Measurements from ENCODE around the gene ELMO1. TPM values are rescaled to one million over a fixed set of nuclear protein-coding genes. Genes with fewer than 3 reads are reported as not detected.

ELMO1 gene
- total RNA-seq, 1 experiment from 2014 or later = 7.8 TPM

DNA sequence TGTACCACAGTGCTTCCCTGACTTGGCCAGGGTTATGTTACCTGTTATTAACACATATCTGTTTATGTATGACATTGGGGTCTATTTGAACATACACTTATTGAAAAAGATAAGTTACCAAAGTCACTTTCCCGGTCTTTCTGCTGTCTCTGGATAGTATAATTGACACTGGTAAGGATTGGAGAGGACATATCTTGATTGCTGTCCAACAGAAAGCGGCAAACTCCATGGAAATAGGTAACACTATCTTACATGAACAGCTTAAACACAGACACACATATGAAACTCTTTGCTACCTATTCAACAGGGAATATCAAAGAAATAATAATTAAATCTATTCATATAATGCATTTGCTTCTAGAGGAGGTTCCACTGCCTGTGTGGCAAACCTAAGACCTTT lies 441.9 kb downstream of the ELMO1 start:
- H2BK15ac ChIP-seq (ENCODE audit: low read depth, low read length) = no peak overlapping the region
- H3K14ac ChIP-seq (ENCODE audit: insufficient read depth, low read length) = no peak overlapping the region
- no peak overlapping the region for H2BK5ac ChIP-seq (ENCODE audit: insufficient read length, low read length)
- TF ChIP-seq, protein P1, sequence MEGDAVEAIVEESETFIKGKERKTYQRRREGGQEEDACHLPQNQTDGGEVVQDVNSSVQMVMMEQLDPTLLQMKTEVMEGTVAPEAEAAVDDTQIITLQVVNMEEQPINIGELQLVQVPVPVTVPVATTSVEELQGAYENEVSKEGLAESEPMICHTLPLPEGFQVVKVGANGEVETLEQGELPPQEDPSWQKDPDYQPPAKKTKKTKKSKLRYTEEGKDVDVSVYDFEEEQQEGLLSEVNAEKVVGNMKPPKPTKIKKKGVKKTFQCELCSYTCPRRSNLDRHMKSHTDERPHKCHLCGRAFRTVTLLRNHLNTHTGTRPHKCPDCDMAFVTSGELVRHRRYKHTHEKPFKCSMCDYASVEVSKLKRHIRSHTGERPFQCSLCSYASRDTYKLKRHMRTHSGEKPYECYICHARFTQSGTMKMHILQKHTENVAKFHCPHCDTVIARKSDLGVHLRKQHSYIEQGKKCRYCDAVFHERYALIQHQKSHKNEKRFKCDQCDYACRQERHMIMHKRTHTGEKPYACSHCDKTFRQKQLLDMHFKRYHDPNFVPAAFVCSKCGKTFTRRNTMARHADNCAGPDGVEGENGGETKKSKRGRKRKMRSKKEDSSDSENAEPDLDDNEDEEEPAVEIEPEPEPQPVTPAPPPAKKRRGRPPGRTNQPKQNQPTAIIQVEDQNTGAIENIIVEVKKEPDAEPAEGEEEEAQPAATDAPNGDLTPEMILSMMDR (conservative IDR thresholded peaks at IDR 0.05) = no peak
- H3K56ac ChIP-seq (ENCODE audit: insufficient read length, low read depth, low read length) = no peak overlapping the region
- no peak overlapping the region for H2BK20ac ChIP-seq (ENCODE audit: low read depth, low read length, poor library complexity, severe bottlenecking)
- H2AFZ ChIP-seq (ENCODE audit: low read length) = no peak overlapping the region
- no peak overlapping the region for H3K27ac ChIP-seq (ENCODE audit: insufficient read length, low read depth, low read length)
- no peak overlapping the region for H3K18ac ChIP-seq (ENCODE audit: insufficient read length, low read depth, low read length)
- no peaks in the 10 kb centered on the region for H3K79me1 ChIP-seq (ENCODE audit: insufficient read depth, low read depth, low read length, poor library complexity, severe bottlenecking)
- H3K4me1 Mint-ChIP-seq = peaks cover 8 to 12% of the 10 kb centered on the region in 2 experiments
- H3K9ac ChIP-seq (ENCODE audit: extremely low read depth, insufficient read length, low read length) = no peak overlapping the region
- no CpG with 5 or more reads among the region's 2 CpGs for WGBS (ENCODE audit: extremely low coverage, insufficient read length, low lambda C conversion rate)
- H2AK5ac ChIP-seq (ENCODE audit: insufficient read length, low read length) = no peak overlapping the region
- peaks cover 0 to under 1% (median 0%) of the 10 kb centered on the region in 3 experiments; a peak in 2 of 7 replicates for H3K36me3 Mint-ChIP-seq (ENCODE audit: insufficient read depth in 1 of 3, low read depth in 3 of 3)
- H2BK120ac ChIP-seq (ENCODE audit: low read depth, low read length, poor library complexity, severe bottlenecking) = no peak overlapping the region
- H4K8ac ChIP-seq (replicated peaks; ENCODE audit: insufficient read length, low read depth, low read length) = no peak overlapping the region
- H3K27me3 Mint-ChIP-seq (ENCODE audit: low read depth) = no peaks in the 10 kb centered on the region
- peaks cover 3% of the 10 kb centered on the region; the same call in 1 of the 2 replicates for H3K4me1 ChIP-seq (ENCODE audit: insufficient read depth, low read length)
- no peak overlapping the region for H4K91ac ChIP-seq (ENCODE audit: insufficient read length, low read depth, low read length)
- H2BK12ac ChIP-seq (ENCODE audit: insufficient read length, low read depth, low read length) = no peak overlapping the region
- H3K4me3 Mint-ChIP-seq = no peak overlapping the region
- DNase-seq = no peak
- H3K4me2 ChIP-seq (ENCODE audit: insufficient read depth, insufficient read length, low read length) = no peak overlapping the region
- no peaks in the 10 kb centered on the region for H3K79me2 ChIP-seq (ENCODE audit: insufficient read depth, low read length)
- H3K4ac ChIP-seq (ENCODE audit: low read depth, low read length) = no peak overlapping the region
- no peaks in the 10 kb centered on the region for H3K23me2 ChIP-seq (ENCODE audit: insufficient read length, low read depth, low read length, poor library complexity, severe bottlenecking)
- no peak overlapping the region for H3T11ph ChIP-seq (ENCODE audit: low read length)
- H3K9me3 ChIP-seq (ENCODE audit: control insufficient read depth, low read depth, low read length) = no peaks in the 10 kb centered on the region
- H4K5ac ChIP-seq (ENCODE audit: insufficient read length, low read depth, low read length) = no peak overlapping the region
- no peak overlapping the region for H3K23ac ChIP-seq (ENCODE audit: insufficient read length, low read depth, low read length)
- H3K27ac Mint-ChIP-seq = no peak overlapping the region
- no peaks in the 10 kb centered on the region for H4K20me1 ChIP-seq (ENCODE audit: control insufficient read depth, insufficient read depth, insufficient read length)
- no peaks in the 10 kb centered on the region; a peak in 2 of 5 replicates for H3K9me3 Mint-ChIP-seq
- H3K27me3 ChIP-seq (ENCODE audit: insufficient read depth, low read length) = no peaks in the 10 kb centered on the region
